Aorta (tissue), 5 donors: ENCODE measurements around the gene CRHBP. TPM values are rescaled to one million over a fixed set of nuclear protein-coding genes. Genes with fewer than 3 reads are reported as not detected.

Source experiments
- ATAC-seq: fragments of 200-7000 bp; cut with Tn5 transposase; one replicate; pipeline ENCODE4 v1.9.1; 2022; ENCODE audit warnings: moderate library complexity; ENCODE audit not compliant: low FRiP score
- DNase-seq, 2 donors: peaks; one replicate each; pipeline ENCODE4 v3.0.0-alpha.2; 2020
- H3K27ac ChIP-seq, 2 donors: one replicate each; pipeline ENCODE4 v1.5.1; 2013; ENCODE audit warnings: low read length in 2 of 2, mild to moderate bottlenecking in 2 of 2, moderate library complexity in 2 of 2, control low read depth in 1 of 2, inconsistent platforms in 1 of 2, low read depth in 1 of 2
- H3K27me3 ChIP-seq, 2 donors: one replicate each; pipeline ENCODE4 v1.6.1; 2013; ENCODE audit warnings: control low read depth in 1 of 2, low read length in 1 of 2, mild to moderate bottlenecking in 1 of 2, moderate library complexity in 1 of 2; ENCODE audit not compliant: insufficient read depth in 2 of 2, control insufficient read depth in 1 of 2
- H3K36me3 ChIP-seq, 2 donors: one replicate each; pipeline ENCODE4 v1.6.1; 2013; ENCODE audit warnings: control low read depth in 1 of 2, low read length in 1 of 2, mild to moderate bottlenecking in 1 of 2; ENCODE audit not compliant: insufficient read depth in 2 of 2, control insufficient read depth in 1 of 2
- H3K4me1 ChIP-seq, 2 donors: one replicate each; pipeline ENCODE4 v1.6.1; 2013; ENCODE audit warnings: low read length in 2 of 2, control low read depth in 1 of 2, mild to moderate bottlenecking in 1 of 2, moderate library complexity in 1 of 2; ENCODE audit not compliant: insufficient read depth in 2 of 2, control insufficient read depth in 1 of 2
- H3K4me3 ChIP-seq, 2 donors: one replicate each; pipeline ENCODE4 v1.5.1; 2013; ENCODE audit warnings: low read length in 2 of 2, control low read depth in 1 of 2, mild to moderate bottlenecking in 1 of 2
- H3K9me3 ChIP-seq: one replicate; pipeline ENCODE4 v1.6.1; 2013; ENCODE audit warnings: mild to moderate bottlenecking, low read length; ENCODE audit not compliant: control insufficient read depth
- WGBS, 2 donors: extraction: QIAGEN DNeasy Blood & Tissue Kit; methylation state at CpG; one replicate each; pipeline ENCODE4 v1.1.7; 2013; 5-methylcytosine and 5-hydroxymethylcytosine counted together
- intact Hi-C, 2 donors: fragments of 100-400 bp; cut with DNase I; formaldehyde crosslinking; loops; one replicate each; pipeline versions ENCODE4 v1.14.2 to v1.15.0; 2022
- polyA plus RNA-seq, 2 donors: library from polyadenylated mRNA; stranded (reverse); fragments of 200-250 nt; gene quantifications; one replicate each; pipeline ENCODE4 v1.2.3, GENCODE V29; 2013
- total RNA-seq, 2 donors: library from RNA; stranded (reverse); fragmentation: NEBNext Ultra II Directional; extraction: Animal tissue kit (Norgen Biotek cat#: 25700); gene quantifications; one replicate each; pipeline ENCODE4 v1.2.1, GENCODE V29; 2021
- donor health status: healthy with polysubstance abuse.
- donor health status: Bipolar disorder and iron deficiency.
- donor health status: DM: no; HTN: no; CAD: no.
- donor health status: DM: no; HTN: no; CAD: no.
- donor health status: DM: yes; HTN: yes; CAD: no.

The CRHBP gene
- total and polyA plus RNA-seq, 4 donors, result 0.75 to 7.0 (median 3.5) TPM; not detected in 1

DNA sequence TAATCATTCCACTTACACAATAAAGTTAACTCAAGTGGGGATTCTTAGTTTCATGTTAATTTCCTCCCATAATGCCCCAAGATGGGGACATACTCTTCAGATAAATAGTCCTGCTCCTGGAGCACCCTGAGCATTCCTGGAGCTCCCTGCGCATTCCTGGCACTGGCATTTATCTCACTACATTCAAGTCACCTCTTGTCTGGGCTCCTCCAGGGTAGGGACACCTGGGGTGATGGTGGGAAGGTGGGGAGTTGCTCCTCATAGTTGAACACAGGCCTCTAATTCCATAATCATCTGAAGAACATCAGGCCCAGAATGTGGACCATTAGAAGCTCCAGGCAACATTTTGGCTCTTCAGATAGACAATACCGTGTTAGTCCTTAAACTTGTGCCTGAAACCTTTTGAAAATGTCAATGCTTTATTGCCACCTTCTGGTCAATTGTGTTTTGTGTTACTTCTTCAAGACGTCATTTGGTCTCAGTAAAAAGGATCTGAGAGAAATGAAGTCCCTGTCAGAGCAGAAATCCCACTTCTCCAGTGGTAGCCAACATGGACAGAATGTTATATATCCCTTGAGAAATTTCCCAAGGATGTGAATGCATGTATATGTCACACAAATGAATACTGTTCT is 63.2 kb downstream of the CRHBP start:
- intact Hi-C loops, result loop anchor here (2.0 to 5.0 kb wide), 2 partner anchors 414 to 415 kb away; no protein-coding TSS in a partner anchor
- no peak overlapping the region for H3K4me3 ChIP-seq
- H3K36me3 ChIP-seq, result no peaks in the 10 kb centered on the region
- no peak overlapping the region for H3K27ac ChIP-seq
- DNase-seq, result no peak
- 31 to 32% methylated on average over 3 of the region's 3 CpGs for WGBS, 2 donors
- H3K27me3 ChIP-seq, result peaks cover 0 to 2% of the 10 kb centered on the region in 2 donors
- H3K9me3 ChIP-seq, result no peaks in the 10 kb centered on the region
- H3K4me1 ChIP-seq, result no peaks in the 10 kb centered on the region
- ATAC-seq, result no peak

DNA sequence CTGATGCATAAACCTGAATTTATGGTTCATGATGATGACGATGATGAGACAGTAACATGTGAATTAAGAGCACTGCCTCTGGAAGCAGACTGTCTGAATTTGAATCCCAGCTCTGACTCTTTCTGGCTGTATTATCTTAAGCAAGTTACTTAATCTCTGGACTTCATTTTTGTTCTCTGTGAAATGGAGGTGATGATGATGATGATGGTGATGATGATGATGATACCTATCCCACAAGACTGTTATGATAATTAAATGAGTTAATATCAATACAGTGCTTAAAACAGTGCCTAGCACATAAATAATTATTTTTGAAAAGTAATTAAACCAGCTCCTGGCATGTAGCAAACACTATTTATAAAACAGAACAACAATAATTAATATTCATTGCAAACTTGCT is 64.1 kb downstream of the CRHBP start:
- Histone ChIP-seq H3K4me1 (no peaks in the 10 kb centered on the region), H3K27me3 (peaks cover 0 to 2% of the 10 kb centered on the region in 2 donors), H3K9me3 (no peaks in the 10 kb centered on the region), H3K4me3 (no peak overlapping the region), H3K36me3 (no peaks in the 10 kb centered on the region), H3K27ac (no peak overlapping the region)
- intact Hi-C loops, result loop anchor here (2.0 to 5.0 kb wide), 2 partner anchors 415 to 416 kb away; no protein-coding TSS in a partner anchor
- DNase-seq, result no peak
- no peak for ATAC-seq
- 82% methylated on average over 1 of the region's 1 CpG for WGBS, 2 donors

DNA sequence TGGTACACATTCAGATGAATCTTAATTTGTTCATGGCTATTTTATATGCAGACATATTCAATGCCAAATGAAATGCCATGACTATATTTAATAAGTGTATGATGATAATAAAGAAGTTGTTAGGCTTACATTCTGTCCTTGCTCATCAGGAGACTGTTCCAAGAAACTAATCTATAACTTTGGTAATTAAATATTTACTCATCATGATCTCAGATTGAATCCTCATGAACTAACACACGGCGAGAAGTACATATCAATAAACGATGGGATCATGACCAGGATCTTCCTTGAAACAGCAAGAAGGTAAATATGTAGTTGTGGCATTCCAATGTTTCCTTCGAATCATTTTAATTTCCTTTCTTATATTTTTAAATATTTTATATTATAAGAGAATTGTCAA is 64.8 kb downstream of the CRHBP start:
- no peaks in the 10 kb centered on the region for H3K9me3 ChIP-seq
- no peak for ATAC-seq
- WGBS, 2 donors, result 73 to 81% methylated on average over 4 of the region's 4 CpGs
- H3K4me3 ChIP-seq, result no peak overlapping the region
- peaks cover 0 to 2% of the 10 kb centered on the region in 2 donors for H3K27me3 ChIP-seq
- intact Hi-C loops, result loop anchor here (2.0 to 5.0 kb wide), 2 partner anchors 415 to 417 kb away; no protein-coding TSS in a partner anchor
- no peaks in the 10 kb centered on the region for H3K36me3 ChIP-seq
- no peaks in the 10 kb centered on the region for H3K4me1 ChIP-seq
- H3K27ac ChIP-seq, result no peak overlapping the region
- no peak for DNase-seq

Other genes starting within 250 kb of the CRHBP start
- 10 to 100 TPM; 17.8 to 22.0 TPM for gene F2R, start 236.9 kb upstream of the CRHBP start, total RNA-seq
- 100 to 1,000 TPM in 1 of 2 donors, 10 to 100 TPM in 1; 22.3 to 185 TPM for gene F2R, start 236.9 kb upstream of the CRHBP start, polyA plus RNA-seq
- gene F2RL1, start 134.0 kb upstream of the CRHBP start, total RNA-seq, result 1 to 10 TPM in 1 of 2 donors, under 1 TPM in 1; 0.88 to 1.9 TPM
- gene F2RL1, start 134.0 kb upstream of the CRHBP start, polyA plus RNA-seq, result 10 to 100 TPM in 1 of 2 donors, 1 to 10 TPM in 1; 5.5 to 10.7 TPM
- under 1 TPM; 0.68 to 0.87 TPM for gene S100Z, start 103.0 kb upstream of the CRHBP start, total RNA-seq
- not detected for gene S100Z, start 103.0 kb upstream of the CRHBP start, polyA plus RNA-seq
- 10 to 100 TPM; 14.5 to 20.6 TPM for gene AGGF1, start 77.4 kb downstream of the CRHBP start, total RNA-seq
- gene AGGF1, start 77.4 kb downstream of the CRHBP start, polyA plus RNA-seq, result 10 to 100 TPM; 10.1 to 11.1 TPM
- gene ZBED3, start 134.2 kb downstream of the CRHBP start, total RNA-seq, result 10 to 100 TPM; 11.3 to 11.7 TPM
- 1 to 10 TPM; 1.6 to 5.0 TPM for gene ZBED3, start 134.2 kb downstream of the CRHBP start, polyA plus RNA-seq